Progenitor cell of endocrine pancreas (in vitro differentiated cells): Measurements from ENCODE around the gene GAPDHS. TPM values are rescaled to one million over a fixed set of nuclear protein-coding genes. Genes with fewer than 3 reads are reported as not detected.

Source experiments
- DNase-seq: peaks from one replicate; pipeline ENCODE4 v3.0.0; 2021; ENCODE audit warnings: low spot score; ENCODE audit not compliant: unreplicated experiment
- H3K27ac Mint-ChIP-seq: 2 replicates; pipeline ENCODE4 v1.8.0; 2021; ENCODE audit warnings: mild to moderate bottlenecking, moderate library complexity, mixed read lengths
- H3K27me3 Mint-ChIP-seq: 2 replicates; pipeline ENCODE4 v1.8.0; 2021; ENCODE audit warnings: mixed read lengths
- H3K36me3 Mint-ChIP-seq: 2 replicates; pipeline ENCODE4 v1.8.0; 2022; ENCODE audit warnings: mixed read lengths; ENCODE audit not compliant: insufficient read depth
- H3K4me1 Mint-ChIP-seq: 2 replicates; pipeline ENCODE4 v1.8.0; 2021; ENCODE audit warnings: low read depth, mixed read lengths
- H3K4me3 Mint-ChIP-seq: 2 replicates; pipeline ENCODE4 v1.8.0; 2021; ENCODE audit warnings: low read depth, mild to moderate bottlenecking, moderate library complexity, mixed read lengths
- H3K9me3 Mint-ChIP-seq: 2 replicates; pipeline ENCODE4 v1.8.0; 2021; ENCODE audit warnings: low read depth, mixed read lengths
- CTCF ChIP-seq: fragments of 200-600 bp; sonication (generic); IDR thresholded peaks from one replicate; pipeline ENCODE4 v1.5.0; 2021; ENCODE audit warnings: antibody characterized with exemption, mild to moderate bottlenecking; ENCODE audit not compliant: unreplicated experiment
- total RNA-seq: library from RNA; stranded (reverse); gene quantifications from 2 replicates; pipeline ENCODE4 v1.2.1, GENCODE V29; 2021

The GAPDHS gene
- total RNA-seq, 1 donor from 2014 or later: not detected

- H3K27ac Mint-ChIP-seq: no peak overlapping the region
- H3K4me3 Mint-ChIP-seq: no peak overlapping the region
- no peak for DNase-seq
- no peak for TF ChIP-seq CTCF
- H3K27me3 Mint-ChIP-seq: peaks cover 41% of the 10 kb centered on the region
- no peaks in the 10 kb centered on the region for H3K36me3 Mint-ChIP-seq
- peaks cover 1% of the 10 kb centered on the region for H3K4me1 Mint-ChIP-seq
- no peaks in the 10 kb centered on the region for H3K9me3 Mint-ChIP-seq
Observed at GRCh38 chr19:35587321-35587720, 54.1 kb downstream of the GAPDHS start.

GRCh38 chr19:35590875-35591274 is 57.6 kb downstream of the GAPDHS start:
- no peaks in the 10 kb centered on the region for H3K9me3 Mint-ChIP-seq
- no peak for DNase-seq
- H3K27me3 Mint-ChIP-seq: peaks cover 22% of the 10 kb centered on the region
- no peak overlapping the region for H3K4me3 Mint-ChIP-seq
- no peaks in the 10 kb centered on the region for H3K36me3 Mint-ChIP-seq
- H3K4me1 Mint-ChIP-seq: peaks cover 1% of the 10 kb centered on the region
- no peak for TF ChIP-seq CTCF
- no peak overlapping the region for H3K27ac Mint-ChIP-seq

- no peak for DNase-seq
- peaks cover 25% of the 10 kb centered on the region for H3K27me3 Mint-ChIP-seq
- TF ChIP-seq CTCF: peak; percentile 62
Observed at GRCh38 chr19:35592226-35592625, 59.0 kb downstream of the GAPDHS start.

More at GRCh38 chr19:35592226-35592625, 59.0 kb downstream of the GAPDHS start:
- H3K27ac Mint-ChIP-seq: no peak overlapping the region
- no peak overlapping the region for H3K4me3 Mint-ChIP-seq
- H3K9me3 Mint-ChIP-seq: peaks cover 3% of the 10 kb centered on the region
- H3K4me1 Mint-ChIP-seq: peaks cover 1% of the 10 kb centered on the region
- no peaks in the 10 kb centered on the region for H3K36me3 Mint-ChIP-seq

Other genes with a start within 250 kb of the GAPDHS start
- gene MAG, start 241.3 kb upstream of the GAPDHS start, total RNA-seq: 1.4 and 1.7 TPM in 2 replicates
- gene CD22, start 204.3 kb upstream of the GAPDHS start, total RNA-seq: 3.8 and 5.1 TPM in 2 replicates
- gene FFAR1, start 185.6 kb upstream of the GAPDHS start, total RNA-seq: 0.33 and 0.74 TPM in 2 replicates
- gene FFAR3, start 175.0 kb upstream of the GAPDHS start, total RNA-seq: not detected in 2 replicates
- gene GPR42, start 162.4 kb upstream of the GAPDHS start, total RNA-seq: 0.16 TPM in 1 of 2 replicates, not detected in the other
- gene FFAR2, start 85.2 kb upstream of the GAPDHS start, total RNA-seq: 1.2 and 1.9 TPM in 2 replicates
- 1.6 and 4.8 TPM in 2 replicates for gene KRTDAP, start 43.0 kb upstream of the GAPDHS start, total RNA-seq
- gene DMKN, start 19.8 kb upstream of the GAPDHS start, total RNA-seq: 201 and 213 TPM in 2 replicates
- 0.16 and 0.24 TPM in 2 replicates for gene SBSN, start 5.1 kb upstream of the GAPDHS start, total RNA-seq
- gene TMEM147, start 12.2 kb downstream of the GAPDHS start, total RNA-seq: 94.2 and 95.2 TPM in 2 replicates
- 0.18 TPM in 1 of 2 replicates, not detected in the other for gene ATP4A, start 30.2 kb downstream of the GAPDHS start, total RNA-seq
- gene PMIS2, start 52.7 kb downstream of the GAPDHS start, total RNA-seq: not detected in 2 replicates
- gene HAUS5, start 79.3 kb downstream of the GAPDHS start, total RNA-seq: 32.9 and 34.1 TPM in 2 replicates
- gene RBM42, start 95.6 kb downstream of the GAPDHS start, total RNA-seq: 69.2 and 76.0 TPM in 2 replicates
- gene ETV2, start 108.3 kb downstream of the GAPDHS start, total RNA-seq: 1.0 and 1.3 TPM in 2 replicates
- gene COX6B1, start 114.9 kb downstream of the GAPDHS start, total RNA-seq: 307 and 315 TPM in 2 replicates
- gene UPK1A, start 133.1 kb downstream of the GAPDHS start, total RNA-seq: not detected in 2 replicates
- gene ZBTB32, start 171.1 kb downstream of the GAPDHS start, total RNA-seq: not detected in 2 replicates
- 65.0 and 70.2 TPM in 2 replicates for gene KMT2B, start 184.5 kb downstream of the GAPDHS start, total RNA-seq
- gene IGFLR1, start 209.0 kb downstream of the GAPDHS start, total RNA-seq: 5.1 TPM in 2 replicates
- gene U2AF1L4, start 212.0 kb downstream of the GAPDHS start, total RNA-seq: 35.5 and 37.4 TPM in 2 replicates
- 81.4 and 83.8 TPM in 2 replicates for gene PSENEN, start 212.2 kb downstream of the GAPDHS start, total RNA-seq
- 12.7 and 13.1 TPM in 2 replicates for gene LIN37, start 215.1 kb downstream of the GAPDHS start, total RNA-seq
- 0.33 TPM in 1 of 2 replicates, not detected in the other for gene HSPB6, start 223.6 kb downstream of the GAPDHS start, total RNA-seq
- gene PROSER3, start 224.7 kb downstream of the GAPDHS start, total RNA-seq: 58.6 and 62.3 TPM in 2 replicates
- gene ARHGAP33, start 242.1 kb downstream of the GAPDHS start, total RNA-seq: 46.3 and 54.3 TPM in 2 replicates